PC-9 (cell line): ENCODE results near the gene RBMS1. TPM values are rescaled to one million over a fixed set of nuclear protein-coding genes. Genes with fewer than 3 reads are reported as not detected.
"Not testable (repeated sequence)": the region's sequence is repeated elsewhere in the genome, so short reads cannot be mapped to it uniquely, and the experiment has no call there.

Experiments used
- BruUV-seq: library from RNA; stranded (reverse); fragments of 400-500 nt; replicated peaks from 2 replicates; lab custom pipeline; 2021; lab: Mats Ljungman, UMichigan
- CTCF ChIA-PET: fragments of 300-600 bp; sonication (Branson Sonifier 250); formaldehyde crosslinking; loops from one replicate; lab custom pipeline; 2022; ENCODE audit warnings: antibody characterized with exemption; lab: Charles Lee
- POLR2A ChIA-PET: fragments of 300-600 bp; sonication (Branson Sonifier 250); formaldehyde crosslinking; loops from one replicate; lab custom pipeline; 2022; ENCODE audit warnings: antibody characterized with exemption; ENCODE audit not compliant: unreplicated experiment; lab: Charles Lee
- DNase-seq, 2 experiments: peaks; one replicate each; pipeline versions ENCODE4 v3.0.0 to v3.0.0-alpha.2; 2015 to 2022; ENCODE audit warnings: mixed read lengths in 1 of 2
- H2AFZ ChIP-seq: fragments of 200-600 bp; sonication (generic); 2 replicates; pipeline ENCODE4 v1.8.1; 2017; ENCODE audit warnings: antibody characterized with exemption
- H3F3A ChIP-seq: fragments of 200-600 bp; sonication (generic); 2 replicates; pipeline ENCODE4 v1.8.1; 2017; ENCODE audit warnings: antibody characterized with exemption, mild to moderate bottlenecking, low read depth; ENCODE audit not compliant: insufficient read depth
- H3K27ac ChIP-seq: fragments of 200-600 bp; sonication (generic); 2 replicates; pipeline ENCODE4 v1.6.1; 2016; ENCODE audit warnings: mixed run types
- H3K27me3 ChIP-seq: fragments of 200-600 bp; sonication (generic); 2 replicates; pipeline ENCODE4 v1.6.1; 2016; ENCODE audit warnings: low read depth, mixed run types; ENCODE audit not compliant: insufficient read depth
- H3K36me3 ChIP-seq: fragments of 200-600 bp; sonication (generic); 2 replicates; pipeline ENCODE4 v1.6.1; 2016; ENCODE audit warnings: low read depth, mixed run types
- H3K4me1 ChIP-seq: fragments of 200-600 bp; sonication (generic); replicated peaks from 2 replicates; pipeline ENCODE4 v1.6.1; 2016; ENCODE audit warnings: mixed run types; ENCODE audit not compliant: insufficient read depth
- H3K4me2 ChIP-seq: fragments of 200-600 bp; sonication (generic); 2 replicates; pipeline ENCODE4 v1.6.1; 2017; ENCODE audit warnings: mixed run types
- H3K4me3 ChIP-seq: fragments of 200-600 bp; sonication (generic); 2 replicates; pipeline ENCODE4 v1.6.1; 2016; ENCODE audit warnings: mixed run types
- H3K79me2 ChIP-seq: fragments of 200-600 bp; sonication (generic); 2 replicates; pipeline ENCODE4 v1.6.1; 2017; ENCODE audit warnings: low read depth, mixed run types
- H3K9me2 ChIP-seq: fragments of 200-600 bp; sonication (generic); 2 replicates; pipeline ENCODE4 v1.8.1; 2017; ENCODE audit warnings: mild to moderate bottlenecking; ENCODE audit not compliant: insufficient read depth
- H3K9me3 ChIP-seq: fragments of 200-600 bp; sonication (generic); 2 replicates; pipeline ENCODE4 v1.8.1; 2016; ENCODE audit warnings: low read depth; ENCODE audit not compliant: insufficient read depth
- H4K20me1 ChIP-seq: fragments of 200-600 bp; sonication (generic); 2 replicates; pipeline ENCODE4 v1.8.1; 2017; ENCODE audit not compliant: insufficient read depth
- CTCF ChIP-seq: fragments of 200-600 bp; sonication (generic); conservative IDR thresholded peaks from 2 replicates; pipeline ENCODE4 v1.6.1; 2017; ENCODE audit warnings: mixed run types, antibody characterized with exemption, mild to moderate bottlenecking, moderate library complexity
- EZH2 ChIP-seq: fragments of 200-600 bp; sonication (generic); IDR thresholded peaks from 2 replicates; pipeline ENCODE4 v1.8.0; 2017; ENCODE audit warnings: antibody characterized with exemption, low read depth
- intact Hi-C: fragments of 100-400 bp; cut with micrococcal nuclease; formaldehyde crosslinking; loops from one replicate; pipeline ENCODE4 v1.10.0; 2022; ENCODE audit not compliant: unreplicated experiment
- total RNA-seq: library from RNA; stranded (reverse); gene quantifications from 2 replicates; pipeline ENCODE4 v1.2.3, GENCODE V29; 2021

RBMS1 gene
- total RNA-seq, 1 experiment from 2014 or later: 65.1 TPM

GRCh38 chr2:160368988-160369930, 124.3 kb downstream of the RBMS1 start:
- Histone ChIP-seq H3K9me3 (no peaks in the 10 kb centered on the region), H3K27ac (no peak overlapping the region), H4K20me1 (no peaks in the 10 kb centered on the region; the same call in 1 of the 2 replicates), H3F3A (no peaks in the 10 kb centered on the region), H3K4me2 (no peak overlapping the region), H3K79me2 (peaks cover 76% of the 10 kb centered on the region), H3K4me1 (no peaks in the 10 kb centered on the region), H3K9me2 (no peaks in the 10 kb centered on the region), H3K36me3 (peaks cover 14% of the 10 kb centered on the region), H2AFZ (no peak overlapping the region), H3K27me3 (no peaks in the 10 kb centered on the region), H3K4me3 (no peak overlapping the region)
- intact Hi-C loops: no loop called here
- ChIA-PET POLR2A (no interaction called here), CTCF (no interaction called here)
- BruUV-seq: no TSS peak
- no peak for DNase-seq
- TF ChIP-seq EZH2: no peak
- no peak for TF ChIP-seq CTCF

GRCh38 chr2:160367887-160368286, 125.7 kb downstream of the RBMS1 start:
- H4K20me1 ChIP-seq: no peaks in the 10 kb centered on the region; the same call in 1 of the 2 replicates
- CTCF ChIA-PET: no interaction called here

GRCh38 chr2:160367139-160367538, 126.5 kb downstream of the RBMS1 start:
- H2AFZ ChIP-seq, POLR2A ChIA-PET, H3K4me1 ChIP-seq, H3K27ac ChIP-seq, CTCF ChIA-PET, H3K9me3 ChIP-seq, H3F3A ChIP-seq, H3K4me3 ChIP-seq, intact Hi-C loops, H4K20me1 ChIP-seq, DNase-seq, H3K9me2 ChIP-seq, BruUV-seq, H3K4me2 ChIP-seq, H3K27me3 ChIP-seq: not testable (repeated sequence)
- Histone ChIP-seq H3K79me2 (peaks cover 55% of the 10 kb centered on the region), H3K36me3 (peaks cover 14% of the 10 kb centered on the region)

More at GRCh38 chr2:160367887-160368286, 125.7 kb downstream of the RBMS1 start:
- no TSS peak for BruUV-seq
- peaks cover 62% of the 10 kb centered on the region for H3K79me2 ChIP-seq
- H2AFZ ChIP-seq: no peak overlapping the region
- H3K4me1 ChIP-seq: no peaks in the 10 kb centered on the region
- TF ChIP-seq EZH2 (no peak), CTCF (no peak)
- no peaks in the 10 kb centered on the region for H3K9me3 ChIP-seq
- no peaks in the 10 kb centered on the region for H3F3A ChIP-seq
- H3K27me3 ChIP-seq: no peaks in the 10 kb centered on the region
- H3K27ac ChIP-seq: no peak overlapping the region
- DNase-seq: peak in 1 of 2 experiments; percentile 26
- POLR2A ChIA-PET: no interaction called here
- no peak overlapping the region for H3K4me2 ChIP-seq
- H3K9me2 ChIP-seq: no peaks in the 10 kb centered on the region
- H3K4me3 ChIP-seq: no peak overlapping the region
- intact Hi-C loops: no loop called here
- H3K36me3 ChIP-seq: peaks cover 14% of the 10 kb centered on the region
